ENCODE results near the gene CENPM. TPM values are rescaled to one million over a fixed set of nuclear protein-coding genes. Genes with fewer than 3 reads are reported as not detected.

Gene CENPM
- total RNA-seq, 2 donors from 2014 or later = 28.5 to 43.1 TPM

GRCh38 chr22:41902016-41902415 lies 44.9 kb downstream of the CENPM start:
- H3K27ac Mint-ChIP-seq = no peak overlapping the region
- no peak for TF ChIP-seq CTCF (conservative IDR thresholded peaks at IDR 0.05)
- DNase-seq = no peak
- WGBS, 2 experiments (ENCODE audit: insufficient coverage in 1 of 2, insufficient read length in 1 of 2) = 85 to 100% methylated on average over 5 to 7 of the region's 7 CpGs
- Histone ChIP-seq H3K4me1 (ENCODE audit: control insufficient read depth, insufficient read depth, low read length) (no peaks in the 10 kb centered on the region), H3K4me3 (ENCODE audit: low read length) (no peak overlapping the region), H3K27ac (ENCODE audit: low read depth, low read length) (no peak overlapping the region), H3K9ac (ENCODE audit: extremely low read depth, low read length, poor library complexity, severe bottlenecking) (no peak overlapping the region), H3K27me3 (ENCODE audit: control insufficient read depth, insufficient read depth, low read length, poor library complexity, severe bottlenecking) (no peaks in the 10 kb centered on the region), H3K36me3 (ENCODE audit: control insufficient read depth, insufficient read depth, low read length) (peaks cover 56% of the 10 kb centered on the region), H3K9me3 (ENCODE audit: control insufficient read depth, low read length) (no peaks in the 10 kb centered on the region)
- H3K4me1 Mint-ChIP-seq = no peaks in the 10 kb centered on the region
- H3K9me3 Mint-ChIP-seq = no peaks in the 10 kb centered on the region
- H3K36me3 Mint-ChIP-seq (ENCODE audit: low read depth) = peaks cover 44% of the 10 kb centered on the region
- no peak overlapping the region for H3K4me3 Mint-ChIP-seq
- no peaks in the 10 kb centered on the region for H3K27me3 Mint-ChIP-seq (ENCODE audit: insufficient read depth)

- DNase-seq = no peak
- Histone ChIP-seq H3K36me3 (ENCODE audit: control insufficient read depth, insufficient read depth, low read length) (peaks cover 65% of the 10 kb centered on the region), H3K4me1 (ENCODE audit: control insufficient read depth, insufficient read depth, low read length) (no peaks in the 10 kb centered on the region), H3K4me3 (ENCODE audit: low read length) (no peak overlapping the region), H3K27ac (ENCODE audit: low read depth, low read length) (no peak overlapping the region), H3K9me3 (ENCODE audit: control insufficient read depth, low read length) (no peaks in the 10 kb centered on the region), H3K9ac (ENCODE audit: extremely low read depth, low read length, poor library complexity, severe bottlenecking) (no peak overlapping the region), H3K27me3 (ENCODE audit: control insufficient read depth, insufficient read depth, low read length, poor library complexity, severe bottlenecking) (no peaks in the 10 kb centered on the region)
- H3K4me3 Mint-ChIP-seq = no peak overlapping the region
- H3K4me1 Mint-ChIP-seq = no peaks in the 10 kb centered on the region
- peaks cover 51% of the 10 kb centered on the region for H3K36me3 Mint-ChIP-seq (ENCODE audit: low read depth)
- no peaks in the 10 kb centered on the region for H3K9me3 Mint-ChIP-seq
- no peak for TF ChIP-seq CTCF (conservative IDR thresholded peaks at IDR 0.05)
- 95 to 96% methylated on average over 8 of the region's 8 CpGs for WGBS, 2 experiments (ENCODE audit: insufficient coverage in 1 of 2, insufficient read length in 1 of 2)
- no peak overlapping the region for H3K27ac Mint-ChIP-seq
- no peaks in the 10 kb centered on the region for H3K27me3 Mint-ChIP-seq (ENCODE audit: insufficient read depth)
Observed at GRCh38 chr22:41900652-41901312, 46.2 kb downstream of the CENPM start.

GRCh38 chr22:41899992-41900651 lies 46.8 kb downstream of the CENPM start:
- no peaks in the 10 kb centered on the region for H3K4me1 Mint-ChIP-seq
- H3K9me3 Mint-ChIP-seq = no peaks in the 10 kb centered on the region
- no peak overlapping the region for H3K4me3 Mint-ChIP-seq
- no peak for DNase-seq
- 94% methylated on average over 9 to 13 of the region's 13 CpGs for WGBS, 2 experiments (ENCODE audit: insufficient coverage in 1 of 2, insufficient read length in 1 of 2)
- TF ChIP-seq CTCF (conservative IDR thresholded peaks at IDR 0.05) = no peak
- H3K4me3 ChIP-seq (ENCODE audit: low read length) = no peak overlapping the region
- H3K27me3 Mint-ChIP-seq (ENCODE audit: insufficient read depth) = no peaks in the 10 kb centered on the region
- H3K27ac Mint-ChIP-seq = no peak overlapping the region
- no peak overlapping the region for H3K9ac ChIP-seq (ENCODE audit: extremely low read depth, low read length, poor library complexity, severe bottlenecking)
- no peak overlapping the region for H3K27ac ChIP-seq (ENCODE audit: low read depth, low read length)
- no peaks in the 10 kb centered on the region for H3K4me1 ChIP-seq (ENCODE audit: control insufficient read depth, insufficient read depth, low read length)
- H3K27me3 ChIP-seq (ENCODE audit: control insufficient read depth, insufficient read depth, low read length, poor library complexity, severe bottlenecking) = no peaks in the 10 kb centered on the region
- peaks cover 69% of the 10 kb centered on the region for H3K36me3 ChIP-seq (ENCODE audit: control insufficient read depth, insufficient read depth, low read length)
- H3K9me3 ChIP-seq (ENCODE audit: control insufficient read depth, low read length) = no peaks in the 10 kb centered on the region
- H3K36me3 Mint-ChIP-seq (ENCODE audit: low read depth) = peaks cover 46% of the 10 kb centered on the region
